NB4 (cell line): Measurements from ENCODE around the gene NTN4.

Source experiments
- MAX ChIP-seq: IDR thresholded peaks from 2 replicates; pipeline ENCODE4 v1.6.1; 2011; ENCODE audit warnings: low read depth, low read length
- POLR2A ChIP-seq: IDR thresholded peaks from 2 replicates; pipeline ENCODE4 v1.6.1; 2011; ENCODE audit warnings: mild to moderate bottlenecking; ENCODE audit not compliant: insufficient read length; ENCODE audit errors: extremely low read depth
- TF ChIP-seq, protein P1 (sequence below): IDR thresholded peaks from one replicate; pipeline ENCODE4 v1.5.1; 2012; ENCODE audit warnings: low read depth, low read length

- TF ChIP-seq, protein P1, sequence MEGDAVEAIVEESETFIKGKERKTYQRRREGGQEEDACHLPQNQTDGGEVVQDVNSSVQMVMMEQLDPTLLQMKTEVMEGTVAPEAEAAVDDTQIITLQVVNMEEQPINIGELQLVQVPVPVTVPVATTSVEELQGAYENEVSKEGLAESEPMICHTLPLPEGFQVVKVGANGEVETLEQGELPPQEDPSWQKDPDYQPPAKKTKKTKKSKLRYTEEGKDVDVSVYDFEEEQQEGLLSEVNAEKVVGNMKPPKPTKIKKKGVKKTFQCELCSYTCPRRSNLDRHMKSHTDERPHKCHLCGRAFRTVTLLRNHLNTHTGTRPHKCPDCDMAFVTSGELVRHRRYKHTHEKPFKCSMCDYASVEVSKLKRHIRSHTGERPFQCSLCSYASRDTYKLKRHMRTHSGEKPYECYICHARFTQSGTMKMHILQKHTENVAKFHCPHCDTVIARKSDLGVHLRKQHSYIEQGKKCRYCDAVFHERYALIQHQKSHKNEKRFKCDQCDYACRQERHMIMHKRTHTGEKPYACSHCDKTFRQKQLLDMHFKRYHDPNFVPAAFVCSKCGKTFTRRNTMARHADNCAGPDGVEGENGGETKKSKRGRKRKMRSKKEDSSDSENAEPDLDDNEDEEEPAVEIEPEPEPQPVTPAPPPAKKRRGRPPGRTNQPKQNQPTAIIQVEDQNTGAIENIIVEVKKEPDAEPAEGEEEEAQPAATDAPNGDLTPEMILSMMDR: no peak
- TF ChIP-seq POLR2A (no peak), MAX (no peak)
Measured at GRCh38 chr12:95784915-95785314, 5.6 kb downstream of the NTN4 start.
